DMS53 treated with DMSO at 0.1 percent for 48 hours (cell line): ENCODE results near the gene SCN9A.
"Not testable (repeated sequence)": the region's sequence is repeated elsewhere in the genome, so short reads cannot be mapped to it uniquely, and the experiment has no call there.

Source experiments
- DNase-seq: peaks from one replicate; lab custom pipeline; 2025; ENCODE audit not compliant: unreplicated experiment; lab: John Stamatoyannopoulos, UW

Gene SCN9A

GRCh38 chr2:166375736-166376487 is at the start of gene SCN9A:
Gene SCN9A, minus strand, starts transcription at chr2:166375944. Its CDS starts 64,188 bp downstream, at chr2:166311756.
- DNase-seq: peak; percentile 91

GRCh38 chr2:166424841-166425240 is 49.1 kb upstream of the SCN9A start:
- no peak for DNase-seq

- peak; percentile 47 for DNase-seq
Measured at GRCh38 chr2:166419616-166419934, 43.8 kb upstream of the SCN9A start.

- DNase-seq: no peak
Measured at GRCh38 chr2:166418853-166419615, 43.3 kb upstream of the SCN9A start.

- DNase-seq: peak; percentile 71
Measured at GRCh38 chr2:166417669-166418068, 41.9 kb upstream of the SCN9A start.

- DNase-seq: no peak
Measured at GRCh38 chr2:166413255-166413654, 37.5 kb upstream of the SCN9A start.

- no peak for DNase-seq
Measured at GRCh38 chr2:166411473-166412230, 35.9 kb upstream of the SCN9A start.

GRCh38 chr2:166410828-166411472 is 35.2 kb upstream of the SCN9A start:
- DNase-seq: no peak

- DNase-seq: not testable (repeated sequence)
Measured at GRCh38 chr2:166407746-166408145, 32.0 kb upstream of the SCN9A start.

- no peak for DNase-seq
Measured at GRCh38 chr2:166406374-166406773, 30.6 kb upstream of the SCN9A start.

- no peak for DNase-seq
Measured at GRCh38 chr2:166405569-166405926, 29.8 kb upstream of the SCN9A start.

- no peak for DNase-seq
Measured at GRCh38 chr2:166404831-166405568, 29.3 kb upstream of the SCN9A start.

- DNase-seq: no peak
Measured at GRCh38 chr2:166394245-166394644, 18.5 kb upstream of the SCN9A start.

GRCh38 chr2:166393008-166393407 is 17.3 kb upstream of the SCN9A start:
- DNase-seq: no peak

- no peak for DNase-seq
Measured at GRCh38 chr2:166388481-166389070, 12.8 kb upstream of the SCN9A start.

- no peak for DNase-seq
Measured at GRCh38 chr2:166385313-166385712, 9.6 kb upstream of the SCN9A start.

- DNase-seq: peak; percentile 22
Measured at GRCh38 chr2:166384774-166385173, 9.0 kb upstream of the SCN9A start.

- no peak for DNase-seq
Measured at GRCh38 chr2:166382448-166382847, 6.7 kb upstream of the SCN9A start.

- DNase-seq: no peak
Measured at GRCh38 chr2:166380615-166381014, 4.9 kb upstream of the SCN9A start.

- no peak for DNase-seq
Measured at GRCh38 chr2:166376873-166377272, 1.1 kb upstream of the SCN9A start.
